GM13976 (cell line): ENCODE measurements around the gene SCGB1D2.

Experiments used
- DNase-seq: peaks from one replicate; pipeline ENCODE4 v3.0.0; 2012; ENCODE audit warnings: low spot score
- CTCF ChIP-seq: IDR thresholded peaks from 2 replicates; pipeline ENCODE4 v1.5.1; 2012; ENCODE audit warnings: borderline replicate concordance, mild to moderate bottlenecking; ENCODE audit not compliant: insufficient read depth; ENCODE audit errors: extremely low read depth, missing control alignments, control extremely low read depth
- in situ Hi-C: fragments of 300-500 bp; cut with MboI; formaldehyde crosslinking; loops from one replicate; pipeline ENCODE4 v1.12.0; 2022; ENCODE audit warnings: low sequenced_read_pairs, mixed read lengths, inconsistent platforms; ENCODE audit not compliant: unreplicated experiment

The SCGB1D2 gene

GRCh38 chr11:62267576-62267975 is 25.5 kb downstream of the SCGB1D2 start:
- in situ Hi-C loops = no loop called here
- TF ChIP-seq CTCF = no peak
- no peak for DNase-seq

GRCh38 chr11:62269654-62270278 is 27.7 kb downstream of the SCGB1D2 start, which contains the start of gene SCGB2A2:
SCGB2A2 (plus strand) TSS chr11:62270158; CDS start chr11:62270217, 59 bp downstream.
- in situ Hi-C loops = no loop called here
- TF ChIP-seq CTCF = no peak
- DNase-seq = no peak

GRCh38 chr11:62273284-62273683 is 31.2 kb downstream of the SCGB1D2 start:
- in situ Hi-C loops = no loop called here
- DNase-seq = no peak
- TF ChIP-seq CTCF = no peak

- no peak for TF ChIP-seq CTCF
- in situ Hi-C loops = no loop called here
- no peak for DNase-seq
Observed at GRCh38 chr11:62273789-62274275, 31.8 kb downstream of the SCGB1D2 start.

GRCh38 chr11:62280452-62280851 is 38.4 kb downstream of the SCGB1D2 start:
- in situ Hi-C loops = no loop called here
- TF ChIP-seq CTCF = no peak
- no peak for DNase-seq
